Measurements from ENCODE around the gene CFAP97. TPM values are rescaled to one million over a fixed set of nuclear protein-coding genes. Genes with fewer than 3 reads are reported as not detected.

Gene CFAP97
- polyA plus RNA-seq, 1 donor from 2014 or later: 29.8 TPM

DNA sequence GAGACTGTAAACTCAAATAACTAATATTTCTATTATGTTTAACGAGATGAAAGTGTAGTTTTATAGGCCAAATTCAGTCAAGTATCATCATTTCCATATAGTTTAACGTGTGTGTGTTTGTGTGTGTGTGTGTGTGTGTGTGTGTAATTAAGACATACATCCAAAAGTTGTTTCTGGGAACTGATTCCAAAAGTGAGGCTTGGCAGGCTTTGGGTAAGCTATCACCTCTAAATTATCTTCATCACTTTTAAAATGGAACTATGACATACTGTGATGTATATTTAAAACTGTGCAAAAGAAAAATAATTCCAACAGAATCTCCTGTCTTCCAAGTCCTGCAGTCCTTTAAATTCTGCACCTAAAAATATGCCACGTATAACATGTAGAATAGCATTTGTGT, 79.8 kb downstream of the CFAP97 start:
- no peak overlapping the region for H3K4me3 ChIP-seq (ENCODE audit: low read length)
- H4K20me1 ChIP-seq (ENCODE audit: insufficient read depth): no peaks in the 10 kb centered on the region
- TF ChIP-seq RAD21 (conservative IDR thresholded peaks at IDR 0.05) (no peak), EP300 (conservative IDR thresholded peaks at IDR 0.05; ENCODE audit: poor library complexity, severe bottlenecking) (no peak), TAF1 (IDR thresholded peaks at IDR 0.05; ENCODE audit: low read depth) (no peak)
- TF ChIP-seq, protein P1, sequence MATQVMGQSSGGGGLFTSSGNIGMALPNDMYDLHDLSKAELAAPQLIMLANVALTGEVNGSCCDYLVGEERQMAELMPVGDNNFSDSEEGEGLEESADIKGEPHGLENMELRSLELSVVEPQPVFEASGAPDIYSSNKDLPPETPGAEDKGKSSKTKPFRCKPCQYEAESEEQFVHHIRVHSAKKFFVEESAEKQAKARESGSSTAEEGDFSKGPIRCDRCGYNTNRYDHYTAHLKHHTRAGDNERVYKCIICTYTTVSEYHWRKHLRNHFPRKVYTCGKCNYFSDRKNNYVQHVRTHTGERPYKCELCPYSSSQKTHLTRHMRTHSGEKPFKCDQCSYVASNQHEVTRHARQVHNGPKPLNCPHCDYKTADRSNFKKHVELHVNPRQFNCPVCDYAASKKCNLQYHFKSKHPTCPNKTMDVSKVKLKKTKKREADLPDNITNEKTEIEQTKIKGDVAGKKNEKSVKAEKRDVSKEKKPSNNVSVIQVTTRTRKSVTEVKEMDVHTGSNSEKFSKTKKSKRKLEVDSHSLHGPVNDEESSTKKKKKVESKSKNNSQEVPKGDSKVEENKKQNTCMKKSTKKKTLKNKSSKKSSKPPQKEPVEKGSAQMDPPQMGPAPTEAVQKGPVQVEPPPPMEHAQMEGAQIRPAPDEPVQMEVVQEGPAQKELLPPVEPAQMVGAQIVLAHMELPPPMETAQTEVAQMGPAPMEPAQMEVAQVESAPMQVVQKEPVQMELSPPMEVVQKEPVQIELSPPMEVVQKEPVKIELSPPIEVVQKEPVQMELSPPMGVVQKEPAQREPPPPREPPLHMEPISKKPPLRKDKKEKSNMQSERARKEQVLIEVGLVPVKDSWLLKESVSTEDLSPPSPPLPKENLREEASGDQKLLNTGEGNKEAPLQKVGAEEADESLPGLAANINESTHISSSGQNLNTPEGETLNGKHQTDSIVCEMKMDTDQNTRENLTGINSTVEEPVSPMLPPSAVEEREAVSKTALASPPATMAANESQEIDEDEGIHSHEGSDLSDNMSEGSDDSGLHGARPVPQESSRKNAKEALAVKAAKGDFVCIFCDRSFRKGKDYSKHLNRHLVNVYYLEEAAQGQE (IDR thresholded peaks at IDR 0.05; ENCODE audit: borderline replicate concordance): no peak
- H3K27me3 ChIP-seq (ENCODE audit: insufficient read depth, low read depth, low read length): peaks cover 25% of the 10 kb centered on the region
- no peaks in the 10 kb centered on the region for H3F3A ChIP-seq (ENCODE audit: insufficient read depth, low read length, poor library complexity, severe bottlenecking)
- no peak overlapping the region for H3K9ac ChIP-seq (ENCODE audit: low read length)
- H3K27ac ChIP-seq (ENCODE audit: low read length): no peak overlapping the region
- no peak overlapping the region for H2AFZ ChIP-seq (ENCODE audit: low read depth, low read length)
- no peaks in the 10 kb centered on the region for H3K36me3 ChIP-seq (ENCODE audit: insufficient read depth, low read length)
- no peak overlapping the region for H3K4me2 ChIP-seq (ENCODE audit: low read length)
- H3K9me2 ChIP-seq (ENCODE audit: insufficient read depth, low read length): no peaks in the 10 kb centered on the region
- H3K79me2 ChIP-seq (replicated peaks; ENCODE audit: insufficient read depth, low read length): no peaks in the 10 kb centered on the region
- no peaks in the 10 kb centered on the region for H3K9me3 ChIP-seq (ENCODE audit: low read length)

GRCh38 chr4:185122681-185123345, 81.0 kb downstream of the CFAP97 start:
- H3K36me3 ChIP-seq (ENCODE audit: insufficient read depth, low read length): no peaks in the 10 kb centered on the region
- no peak overlapping the region for H3K9ac ChIP-seq (ENCODE audit: low read length)
- no peak overlapping the region for H3K27ac ChIP-seq (ENCODE audit: low read length)
- TF ChIP-seq SMC3 (conservative IDR thresholded peaks at IDR 0.05; ENCODE audit: poor library complexity) (no peak), EP300 (conservative IDR thresholded peaks at IDR 0.05; ENCODE audit: poor library complexity, severe bottlenecking) (no peak), MXI1 (conservative IDR thresholded peaks at IDR 0.05; ENCODE audit: poor library complexity, severe bottlenecking) (no peak), CTCF (IDR thresholded peaks at IDR 0.05; ENCODE audit: poor library complexity, severe bottlenecking) (no peak), POLR2AphosphoS5 (IDR thresholded peaks at IDR 0.05) (no peak), EZH2 (IDR thresholded peaks at IDR 0.05; ENCODE audit: borderline replicate concordance, insufficient read depth, low read length, poor library complexity, severe bottlenecking) (no peak), RAD21 (conservative IDR thresholded peaks at IDR 0.05) (no peak), TAF1 (IDR thresholded peaks at IDR 0.05; ENCODE audit: low read depth) (no peak)
- TF ChIP-seq, protein P1 (IDR thresholded peaks at IDR 0.05; ENCODE audit: borderline replicate concordance): no peak
- no peaks in the 10 kb centered on the region for H3K79me2 ChIP-seq (replicated peaks; ENCODE audit: insufficient read depth, low read length)
- H3K4me3 ChIP-seq (ENCODE audit: low read length): no peak overlapping the region
- H3K27me3 ChIP-seq (ENCODE audit: insufficient read depth, low read depth, low read length): peaks cover 14% of the 10 kb centered on the region
- no peak overlapping the region for H3K4me2 ChIP-seq (ENCODE audit: low read length)
- H3F3A ChIP-seq (ENCODE audit: insufficient read depth, low read length, poor library complexity, severe bottlenecking): no peaks in the 10 kb centered on the region
- no peaks in the 10 kb centered on the region for H3K9me2 ChIP-seq (ENCODE audit: insufficient read depth, low read length)
- H2AFZ ChIP-seq (ENCODE audit: low read depth, low read length): no peak overlapping the region
- H3K9me3 ChIP-seq (ENCODE audit: low read length): no peaks in the 10 kb centered on the region
- H4K20me1 ChIP-seq (ENCODE audit: insufficient read depth): no peaks in the 10 kb centered on the region
